Ishikawa (cell line): Measurements from ENCODE around the gene LIPG.

ENCODE experiments used
- CEBPB ChIP-seq: IDR thresholded peaks from 2 replicates; pipeline ENCODE4 v1.6.1; 2012
- CREB1 ChIP-seq: IDR thresholded peaks from 2 replicates; pipeline ENCODE4 v1.6.1; 2012; ENCODE audit warnings: low read depth
- EGR1 ChIP-seq: IDR thresholded peaks from 2 replicates; pipeline ENCODE4 v1.6.1; 2012
- EP300 ChIP-seq: IDR thresholded peaks from 2 replicates; pipeline ENCODE4 v1.6.1; 2012; ENCODE audit warnings: borderline replicate concordance
- FOXM1 ChIP-seq: IDR thresholded peaks from 2 replicates; pipeline ENCODE4 v1.6.1; 2012; ENCODE audit warnings: low read depth, borderline replicate concordance
- MAX ChIP-seq: IDR thresholded peaks from 2 replicates; pipeline ENCODE4 v1.6.1; 2012
- NFIC ChIP-seq: IDR thresholded peaks from 2 replicates; pipeline ENCODE4 v1.6.1; 2012
- RAD21 ChIP-seq: IDR thresholded peaks from 2 replicates; pipeline ENCODE4 v1.6.1; 2012; ENCODE audit warnings: low read depth
- TAF1 ChIP-seq: IDR thresholded peaks from 2 replicates; pipeline ENCODE4 v1.6.1; 2012; ENCODE audit warnings: low read depth, mild to moderate bottlenecking
- TCF12 ChIP-seq: IDR thresholded peaks from 2 replicates; pipeline ENCODE4 v1.6.1; 2012; ENCODE audit warnings: low read depth
- TEAD4 ChIP-seq: IDR thresholded peaks from 2 replicates; pipeline ENCODE4 v1.6.1; 2012
- USF1 ChIP-seq: IDR thresholded peaks from 2 replicates; pipeline ENCODE4 v1.6.1; 2012
- YY1 ChIP-seq: IDR thresholded peaks from 2 replicates; pipeline ENCODE4 v1.6.1; 2012; ENCODE audit warnings: low read depth
- ZBTB7A ChIP-seq: IDR thresholded peaks from 2 replicates; pipeline ENCODE4 v1.6.1; 2012; ENCODE audit warnings: low read depth
- TF ChIP-seq, protein P1 (sequence below): IDR thresholded peaks from 2 replicates; pipeline ENCODE4 v1.6.1; 2012; ENCODE audit warnings: low read depth, mild to moderate bottlenecking

Gene LIPG

DNA sequence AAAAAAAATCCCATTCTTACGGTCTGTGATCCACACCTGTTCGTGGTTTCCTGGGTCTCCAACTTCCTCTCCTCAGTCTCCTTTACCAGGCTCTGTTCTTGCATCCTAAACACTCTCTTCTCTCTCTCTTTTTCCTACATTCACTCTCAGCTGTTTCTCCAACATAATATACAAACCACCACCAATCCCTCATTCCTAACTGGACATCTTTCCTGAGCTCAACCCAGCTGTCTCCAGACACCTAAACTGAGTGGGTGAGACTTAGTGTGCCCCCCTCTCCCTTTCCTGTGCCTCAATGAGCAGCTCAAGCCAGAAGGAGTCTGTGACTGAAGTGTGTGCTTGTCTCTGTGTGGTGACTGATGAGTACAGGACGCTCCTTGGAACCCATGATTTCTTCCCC is 59.4 kb downstream of the LIPG start:
- TF ChIP-seq EP300 (no peak), CEBPB (no peak), YY1 (no peak), TAF1 (no peak), TCF12 (no peak), MAX (no peak), NFIC (no peak), ZBTB7A (no peak), USF1 (no peak), TEAD4 (no peak), FOXM1 (no peak), RAD21 (no peak), CREB1 (no peak), EGR1 (no peak)
- TF ChIP-seq, protein P1, sequence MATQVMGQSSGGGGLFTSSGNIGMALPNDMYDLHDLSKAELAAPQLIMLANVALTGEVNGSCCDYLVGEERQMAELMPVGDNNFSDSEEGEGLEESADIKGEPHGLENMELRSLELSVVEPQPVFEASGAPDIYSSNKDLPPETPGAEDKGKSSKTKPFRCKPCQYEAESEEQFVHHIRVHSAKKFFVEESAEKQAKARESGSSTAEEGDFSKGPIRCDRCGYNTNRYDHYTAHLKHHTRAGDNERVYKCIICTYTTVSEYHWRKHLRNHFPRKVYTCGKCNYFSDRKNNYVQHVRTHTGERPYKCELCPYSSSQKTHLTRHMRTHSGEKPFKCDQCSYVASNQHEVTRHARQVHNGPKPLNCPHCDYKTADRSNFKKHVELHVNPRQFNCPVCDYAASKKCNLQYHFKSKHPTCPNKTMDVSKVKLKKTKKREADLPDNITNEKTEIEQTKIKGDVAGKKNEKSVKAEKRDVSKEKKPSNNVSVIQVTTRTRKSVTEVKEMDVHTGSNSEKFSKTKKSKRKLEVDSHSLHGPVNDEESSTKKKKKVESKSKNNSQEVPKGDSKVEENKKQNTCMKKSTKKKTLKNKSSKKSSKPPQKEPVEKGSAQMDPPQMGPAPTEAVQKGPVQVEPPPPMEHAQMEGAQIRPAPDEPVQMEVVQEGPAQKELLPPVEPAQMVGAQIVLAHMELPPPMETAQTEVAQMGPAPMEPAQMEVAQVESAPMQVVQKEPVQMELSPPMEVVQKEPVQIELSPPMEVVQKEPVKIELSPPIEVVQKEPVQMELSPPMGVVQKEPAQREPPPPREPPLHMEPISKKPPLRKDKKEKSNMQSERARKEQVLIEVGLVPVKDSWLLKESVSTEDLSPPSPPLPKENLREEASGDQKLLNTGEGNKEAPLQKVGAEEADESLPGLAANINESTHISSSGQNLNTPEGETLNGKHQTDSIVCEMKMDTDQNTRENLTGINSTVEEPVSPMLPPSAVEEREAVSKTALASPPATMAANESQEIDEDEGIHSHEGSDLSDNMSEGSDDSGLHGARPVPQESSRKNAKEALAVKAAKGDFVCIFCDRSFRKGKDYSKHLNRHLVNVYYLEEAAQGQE = no peak

DNA sequence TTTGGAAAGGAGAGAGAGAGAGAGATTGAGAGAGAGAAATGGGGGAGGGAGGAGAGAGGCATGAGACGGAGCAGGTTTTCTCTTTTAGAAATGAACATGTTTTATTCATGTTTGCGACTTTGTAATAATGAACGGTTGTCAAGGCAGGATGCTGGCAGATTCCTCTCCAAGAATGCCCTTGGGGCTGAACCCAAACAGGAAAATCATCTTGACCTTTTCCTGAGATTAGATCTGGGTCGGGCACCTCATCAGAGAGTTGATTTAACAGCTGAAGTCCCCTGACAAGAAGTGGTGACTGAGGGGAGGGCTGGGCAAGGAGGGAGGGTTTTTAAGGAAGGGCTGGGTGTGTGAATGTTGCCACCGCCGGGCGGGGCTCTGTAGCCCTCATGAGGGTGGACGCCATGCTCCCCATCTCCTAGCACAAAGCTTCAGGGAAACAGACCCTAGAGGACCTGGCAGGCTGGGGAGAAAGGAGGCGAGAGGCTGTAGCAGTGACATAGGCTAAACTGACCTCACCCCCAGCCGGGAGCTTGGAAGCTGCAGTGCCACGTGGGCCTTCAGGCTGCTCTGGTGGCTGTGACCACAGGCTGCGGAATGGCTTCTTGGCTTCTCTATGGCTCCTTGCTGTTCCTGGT is 60.0 kb downstream of the LIPG start:
- TF ChIP-seq EP300 (no peak), USF1 (no peak), EGR1 (no peak), FOXM1 (no peak), RAD21 (no peak), YY1 (no peak), TAF1 (no peak), MAX (no peak), NFIC (no peak), CEBPB (no peak), CREB1 (no peak), TCF12 (no peak), ZBTB7A (no peak), TEAD4 (no peak)
- TF ChIP-seq, protein P1 = no peak

- no peak for TF ChIP-seq NFIC
- no peak for TF ChIP-seq TCF12
- TF ChIP-seq TEAD4 = no peak
- no peak for TF ChIP-seq ZBTB7A
- TF ChIP-seq CEBPB = no peak
- no peak for TF ChIP-seq CREB1
- no peak for TF ChIP-seq FOXM1
- TF ChIP-seq EGR1 = no peak
Observed at GRCh38 chr18:49623571-49623970, 61.7 kb downstream of the LIPG start.

DNA sequence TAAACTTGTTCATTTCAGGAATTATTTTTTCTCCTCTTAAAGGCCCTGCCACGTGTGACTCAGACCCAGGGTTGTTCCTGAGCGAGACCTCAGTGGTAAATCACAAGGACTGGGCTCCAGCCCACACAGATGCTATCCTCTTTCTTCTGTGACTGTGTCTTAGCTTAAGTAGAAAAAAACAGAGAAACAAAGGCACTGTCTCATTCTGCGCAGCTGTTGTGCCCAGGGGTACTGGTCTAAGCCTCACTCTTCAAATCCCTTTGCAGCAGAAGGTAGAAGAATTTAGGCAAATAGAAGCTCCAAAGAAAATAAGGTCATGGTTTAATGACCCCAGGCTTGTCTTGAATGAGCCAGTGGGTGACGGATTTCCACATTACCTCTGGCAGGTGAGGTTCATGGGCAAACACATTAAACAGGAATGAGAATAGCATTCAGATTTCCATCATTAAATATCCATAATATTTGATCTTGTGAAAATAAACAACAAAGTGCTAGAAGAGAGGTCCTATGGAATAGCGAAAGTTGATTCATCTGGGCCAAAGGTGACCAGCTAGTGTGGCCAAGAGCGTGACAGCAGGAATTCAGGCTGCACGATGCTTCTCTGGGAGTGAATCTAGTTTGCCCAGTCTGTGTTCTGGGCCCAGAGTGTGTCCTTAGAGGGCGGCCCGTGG is 63.3 kb downstream of the LIPG start:
- TF ChIP-seq USF1 (no peak), FOXM1 (no peak), TCF12 (no peak), RAD21 (no peak), MAX (no peak), ZBTB7A (no peak), CREB1 (no peak), TAF1 (no peak), YY1 (no peak), CEBPB (no peak), EGR1 (no peak), EP300 (no peak), TEAD4 (no peak), NFIC (no peak)
- TF ChIP-seq, protein P1 = no peak
